ENCODE data around the gene SULT2A1.
"Not testable (repeated sequence)": the region's sequence is repeated elsewhere in the genome, so short reads cannot be mapped to it uniquely, and the experiment has no call there.

SULT2A1 gene, protein sequence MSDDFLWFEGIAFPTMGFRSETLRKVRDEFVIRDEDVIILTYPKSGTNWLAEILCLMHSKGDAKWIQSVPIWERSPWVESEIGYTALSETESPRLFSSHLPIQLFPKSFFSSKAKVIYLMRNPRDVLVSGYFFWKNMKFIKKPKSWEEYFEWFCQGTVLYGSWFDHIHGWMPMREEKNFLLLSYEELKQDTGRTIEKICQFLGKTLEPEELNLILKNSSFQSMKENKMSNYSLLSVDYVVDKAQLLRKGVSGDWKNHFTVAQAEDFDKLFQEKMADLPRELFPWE

DNA sequence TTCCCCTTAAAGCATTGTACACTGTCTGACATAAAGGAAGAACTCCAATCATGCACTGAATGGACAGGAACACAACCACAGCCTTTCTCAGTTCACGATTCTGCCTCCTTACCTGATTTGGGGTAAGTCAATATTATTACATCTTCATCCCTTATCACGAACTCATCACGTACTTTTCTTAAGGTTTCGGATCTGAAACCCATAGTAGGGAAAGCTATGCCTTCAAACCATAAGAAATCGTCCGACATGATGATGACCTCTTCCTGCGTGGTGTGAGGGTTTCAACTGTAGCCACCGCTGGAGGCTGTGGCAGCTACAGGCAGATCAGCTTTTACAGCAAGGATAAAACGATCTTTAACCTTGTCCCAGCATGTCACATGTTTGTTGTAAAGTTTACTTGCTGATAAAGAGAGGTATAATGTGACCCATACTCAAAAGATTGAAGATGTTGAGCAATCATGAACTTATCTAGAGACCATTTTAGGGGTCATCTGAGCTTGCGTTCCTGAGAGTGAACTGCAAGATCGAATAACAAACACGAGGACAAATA is at the start of gene SULT2A1:
TSS of gene SULT2A1 (minus strand) at position 306 of the 550 bp plus-strand sequence. CDS start at position 248, 58 bp downstream.
- no peak for DNase-seq

GRCh38 chr19:47928581-47928980 is 42.5 kb upstream of the SULT2A1 start:
- DNase-seq, result not testable (repeated sequence)

DNA sequence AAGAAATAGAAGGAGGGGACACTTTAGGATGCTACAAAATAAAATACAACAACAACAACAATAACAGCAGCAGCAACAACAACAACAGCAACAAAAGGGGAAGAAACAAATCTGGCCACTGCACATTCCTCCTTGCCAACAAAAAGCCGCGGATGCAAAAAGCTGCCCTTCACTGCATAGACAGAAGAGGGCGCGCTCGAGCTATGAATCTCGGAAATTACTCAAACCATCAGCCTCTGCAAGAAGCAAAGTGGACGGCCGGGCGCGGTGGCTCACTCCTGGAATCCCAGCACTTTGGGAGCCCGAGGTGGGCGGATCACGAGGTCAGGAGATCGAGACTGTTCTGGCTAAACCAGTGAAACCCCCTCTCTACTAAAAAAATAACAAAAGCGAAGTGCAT is 34.0 kb upstream of the SULT2A1 start:
- not testable (repeated sequence) for DNase-seq

- DNase-seq, result not testable (repeated sequence)
Observed at GRCh38 chr19:47910191-47910590, 24.1 kb upstream of the SULT2A1 start.

- not testable (repeated sequence) for DNase-seq
Observed at GRCh38 chr19:47909350-47909749, 23.2 kb upstream of the SULT2A1 start.

- no peak for DNase-seq
Observed at GRCh38 chr19:47901370-47901769, 15.3 kb upstream of the SULT2A1 start.

GRCh38 chr19:47899335-47899734 is 13.2 kb upstream of the SULT2A1 start:
- no peak for DNase-seq

DNA sequence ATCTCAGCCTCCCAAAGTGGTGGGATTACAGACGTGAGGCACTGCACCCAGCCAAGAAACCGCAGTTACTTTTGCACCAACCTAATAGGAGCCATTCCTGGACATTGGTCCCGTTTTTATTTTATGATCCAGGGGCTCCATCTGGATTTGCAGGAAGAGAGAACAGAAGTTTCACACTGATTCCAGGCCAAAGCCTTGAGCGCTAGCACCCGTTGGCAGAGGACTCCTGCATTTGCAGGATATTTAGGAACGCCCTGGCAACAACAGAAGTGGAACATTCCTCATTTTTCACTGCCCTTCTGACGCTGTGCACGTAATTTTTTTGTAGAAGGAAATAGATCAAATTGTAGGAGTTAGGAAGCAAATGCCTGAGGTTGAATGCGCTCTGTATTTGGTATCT is 11.7 kb upstream of the SULT2A1 start:
- no peak for DNase-seq

GRCh38 chr19:47896773-47897172 is 10.7 kb upstream of the SULT2A1 start:
- no peak for DNase-seq

- DNase-seq, result no peak
Observed at GRCh38 chr19:47896019-47896418, 9.9 kb upstream of the SULT2A1 start.

DNA sequence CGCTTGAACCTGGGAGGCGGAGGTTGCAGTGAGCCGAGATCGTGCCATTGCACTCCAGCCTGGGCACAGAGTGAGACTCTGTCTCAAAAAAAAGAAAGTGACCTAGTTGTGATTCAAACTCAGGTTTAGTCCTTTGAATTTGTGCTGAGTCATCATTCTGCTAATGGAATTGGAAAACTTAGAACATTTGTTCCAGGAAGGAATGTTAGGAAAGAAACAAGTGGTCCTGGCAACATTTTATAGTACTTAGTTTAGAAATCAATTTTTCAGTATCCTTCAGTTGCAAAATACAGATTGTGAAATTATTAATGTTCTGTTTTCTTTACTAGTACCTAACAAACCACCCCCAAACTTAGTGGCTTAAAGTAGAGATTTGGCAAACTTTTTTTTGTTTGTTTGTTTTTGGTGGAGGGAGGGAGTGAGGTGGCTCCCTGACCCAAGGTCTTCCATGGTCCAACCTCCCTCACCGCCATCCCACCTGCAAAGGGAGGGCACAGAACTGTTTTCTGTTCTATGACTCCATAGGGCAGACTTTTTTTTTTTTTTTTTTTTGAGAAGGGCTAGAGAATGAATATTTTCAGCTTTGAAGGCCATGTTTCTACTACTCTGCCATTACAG is 9.2 kb upstream of the SULT2A1 start:
- no peak for DNase-seq

DNA sequence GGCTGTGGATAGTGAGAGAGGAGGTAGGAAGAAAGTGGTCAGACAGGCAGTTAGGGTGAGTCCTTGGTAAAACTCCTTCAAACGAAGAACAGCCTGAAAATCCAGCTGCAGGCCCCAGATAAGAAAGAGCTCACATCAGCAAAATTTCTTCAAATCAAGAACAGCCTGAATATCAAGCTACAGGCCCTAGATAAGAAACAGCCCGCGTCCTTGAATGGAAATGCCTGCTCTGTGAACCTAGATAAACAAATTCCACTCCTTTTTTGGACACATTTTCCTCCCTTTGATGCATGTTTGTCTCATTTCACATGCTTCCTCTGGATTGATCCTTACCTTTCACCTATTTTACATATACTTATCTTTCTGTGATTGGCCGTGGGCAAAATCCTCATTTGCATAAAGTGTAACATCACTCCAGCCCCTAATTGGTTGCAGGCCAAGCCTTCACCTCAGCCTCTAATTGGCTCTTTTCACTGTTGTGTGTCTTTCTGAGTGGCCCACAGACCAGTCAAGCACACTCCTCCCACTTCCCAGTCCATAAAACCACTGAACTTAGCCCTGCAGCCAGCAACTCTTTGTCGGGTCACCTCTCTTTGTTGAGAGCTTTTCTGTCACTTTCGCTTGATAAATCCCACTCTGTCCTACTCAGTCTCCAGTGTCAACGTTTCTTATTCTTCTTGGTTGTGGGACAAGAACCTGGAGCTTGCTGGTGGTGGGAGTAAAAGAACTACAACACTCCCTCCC is 6.0 kb upstream of the SULT2A1 start:
- no peak for DNase-seq

- no peak for DNase-seq
Observed at GRCh38 chr19:47891622-47891922, 5.5 kb upstream of the SULT2A1 start.

DNA sequence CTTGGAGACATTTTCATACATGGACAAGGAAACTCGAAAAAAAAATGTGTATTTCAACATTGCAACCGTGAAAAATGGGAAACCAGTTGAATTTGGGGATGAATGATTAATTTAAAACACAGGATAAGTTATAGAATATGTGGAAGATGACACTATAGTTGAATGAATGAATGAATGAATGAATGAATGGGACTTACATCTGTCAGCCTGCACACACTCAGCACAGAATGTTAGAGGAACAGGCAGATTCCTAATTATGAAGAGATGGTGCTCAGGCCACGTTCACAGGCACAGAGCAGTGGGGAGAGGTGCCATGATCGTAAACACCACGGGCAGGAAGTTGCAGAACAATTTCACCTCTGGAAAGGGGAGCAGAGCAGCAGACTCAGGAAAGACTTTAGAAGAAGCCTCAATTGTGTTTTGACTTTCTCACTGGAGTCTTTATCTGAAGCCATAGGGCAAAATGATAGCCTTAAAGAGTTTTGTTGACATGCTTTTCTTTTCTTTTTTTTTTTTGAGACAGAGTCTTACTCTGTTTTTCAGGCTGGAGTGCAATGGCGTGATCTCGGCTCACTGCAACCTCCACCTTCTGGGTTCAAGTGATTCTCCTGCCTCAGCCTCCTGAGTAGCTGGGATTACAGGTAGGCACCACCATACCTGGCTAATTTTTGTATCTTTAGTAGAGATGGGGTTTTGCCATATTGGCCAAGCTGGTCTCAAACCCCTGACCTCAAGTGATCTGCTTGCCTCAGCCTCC is 4.9 kb upstream of the SULT2A1 start:
- DNase-seq, result no peak

DNA sequence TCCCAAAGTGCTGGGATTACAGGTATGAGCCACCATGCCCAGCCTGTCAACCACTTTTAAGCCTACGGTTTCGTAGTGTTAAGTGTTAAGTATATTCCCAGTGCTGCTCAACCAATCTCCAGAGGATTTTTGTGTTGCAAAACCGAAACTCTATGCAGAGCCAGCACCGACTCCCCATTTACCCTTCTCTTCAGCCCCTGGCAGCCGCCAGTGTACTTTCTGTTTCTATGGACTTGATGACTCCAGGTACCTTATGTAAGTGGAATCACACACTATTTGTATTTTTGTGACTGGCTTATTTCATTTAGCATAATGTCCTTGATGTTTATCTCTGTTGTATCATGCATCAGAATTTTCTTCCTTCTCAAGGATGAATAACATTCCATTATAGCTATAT is 1.1 kb downstream of the SULT2A1 start:
- DNase-seq, result no peak

DNA sequence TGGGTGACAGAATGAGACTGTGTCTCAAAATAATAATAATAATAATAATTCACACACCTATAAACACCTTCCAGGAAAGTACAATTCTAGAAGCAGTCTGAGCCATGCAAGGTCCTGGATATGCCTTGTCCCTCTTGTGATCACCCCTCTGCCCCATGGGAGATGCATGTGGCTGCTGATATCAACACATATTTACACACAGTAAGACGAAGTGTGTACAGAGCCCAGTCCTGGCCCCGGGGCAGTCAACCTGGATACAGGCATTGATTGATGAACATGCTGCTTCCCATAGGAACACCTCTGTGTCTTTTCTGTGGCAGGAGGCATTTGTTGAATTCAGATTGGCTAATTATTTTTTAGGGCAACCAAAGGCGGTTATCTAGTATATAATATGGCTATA is 3.2 kb downstream of the SULT2A1 start:
- DNase-seq, result no peak

GRCh38 chr19:47881757-47882156 is 4.4 kb downstream of the SULT2A1 start:
- DNase-seq, result no peak

DNA sequence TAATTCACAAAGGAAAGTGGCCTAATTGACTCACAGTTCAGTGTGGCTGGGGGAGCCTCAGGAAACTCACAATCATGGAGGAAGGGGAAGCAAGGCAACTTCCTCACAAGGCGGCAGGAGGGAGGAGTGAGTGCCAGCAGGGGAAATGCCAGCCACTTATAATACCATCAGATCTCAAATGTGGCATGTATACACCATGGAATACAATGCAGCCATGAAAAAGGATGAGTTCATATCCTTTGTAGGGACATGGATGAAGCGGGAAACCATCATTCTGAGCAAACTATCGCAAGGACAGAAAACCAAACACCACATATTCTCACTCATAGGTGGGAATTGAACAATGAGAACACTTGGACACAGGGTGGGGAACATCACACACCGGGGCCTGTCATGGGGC is 6.7 kb downstream of the SULT2A1 start:
- not testable (repeated sequence) for DNase-seq

GRCh38 chr19:47878906-47879305 is 7.2 kb downstream of the SULT2A1 start:
- DNase-seq, result no peak

DNA sequence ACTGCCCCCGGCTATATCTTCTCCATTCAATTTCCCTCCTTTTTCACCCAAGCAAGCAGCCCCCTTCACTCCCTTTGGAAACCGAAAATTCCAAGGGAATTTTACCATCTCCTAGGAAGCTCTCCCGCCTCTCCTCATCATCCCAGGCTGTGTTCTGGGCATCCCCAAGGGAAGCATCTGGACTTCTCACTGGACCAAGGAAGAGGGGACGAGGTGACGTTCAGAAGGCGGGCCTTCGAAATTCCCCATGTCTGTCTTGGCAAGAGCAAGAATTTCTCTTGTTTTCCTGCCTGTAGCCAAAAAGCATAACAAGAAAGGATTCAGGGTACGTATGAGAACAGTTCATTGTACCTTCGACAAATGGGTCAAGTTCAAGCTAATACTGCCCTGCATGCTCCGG is 20.9 kb downstream of the SULT2A1 start:
- DNase-seq, result no peak

DNA sequence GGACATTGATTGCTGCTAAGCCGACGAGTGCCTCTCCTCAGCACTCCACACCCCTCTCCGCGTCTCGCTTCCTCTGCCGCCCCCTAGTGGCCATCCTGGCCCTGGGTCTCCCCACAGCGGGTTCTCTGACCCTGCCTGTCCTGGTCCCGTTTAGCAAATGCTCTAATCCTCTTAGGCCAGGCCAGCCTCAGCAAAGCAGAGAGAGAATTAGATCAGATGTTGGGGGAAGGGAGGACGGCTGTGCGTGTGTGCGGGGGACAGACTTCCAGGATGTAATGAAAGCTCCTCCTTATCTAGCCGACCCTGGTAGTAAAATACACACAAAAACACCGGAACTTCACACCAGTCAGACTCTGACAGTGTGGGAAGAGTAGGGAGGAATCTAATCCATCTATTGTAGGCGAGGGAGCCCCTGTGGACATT is 22.6 kb downstream of the SULT2A1 start:
- DNase-seq, result peak; percentile 30 to 63

GRCh38 chr19:47861630-47862029 is 24.5 kb downstream of the SULT2A1 start:
- no peak for DNase-seq

Data from bone marrow (tissue), 2 donors.